ENCODE results near the gene CCDC9. TPM values are rescaled to one million over a fixed set of nuclear protein-coding genes. Genes with fewer than 3 reads are reported as not detected.

CCDC9 gene
- total RNA-seq, 4 donors from 2014 or later: 12.1 to 104 (median 35.8) TPM

DNA sequence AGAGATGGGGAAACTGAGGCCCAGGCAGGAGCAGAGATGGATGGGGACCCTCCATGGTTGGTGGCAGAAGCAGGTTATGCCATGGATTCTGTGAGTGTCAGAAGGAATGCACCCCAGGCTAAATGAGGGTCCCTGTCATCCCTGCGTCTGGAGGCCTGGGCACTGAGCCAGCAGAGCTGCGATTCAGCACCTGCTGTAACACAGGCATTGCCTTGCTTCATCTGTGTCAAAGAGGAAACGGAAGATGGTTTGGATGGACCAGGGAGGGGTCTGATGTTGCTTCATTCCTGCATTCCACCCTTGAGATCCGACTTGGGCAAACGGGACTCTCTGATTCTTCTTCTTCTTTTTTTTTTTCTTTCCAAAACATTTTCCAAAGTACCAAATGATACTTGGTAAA, 54.5 kb downstream of the CCDC9 start:
- no peak overlapping the region for H3K27ac ChIP-seq
- H3K9me3 ChIP-seq: no peaks in the 10 kb centered on the region
- H3K4me3 ChIP-seq: no peak overlapping the region
- no peak for DNase-seq
- no peaks in the 10 kb centered on the region for H3K36me3 ChIP-seq
- no peaks in the 10 kb centered on the region for H3K4me1 ChIP-seq
- no peaks in the 10 kb centered on the region for H3K27me3 ChIP-seq
- TF ChIP-seq, protein P1, sequence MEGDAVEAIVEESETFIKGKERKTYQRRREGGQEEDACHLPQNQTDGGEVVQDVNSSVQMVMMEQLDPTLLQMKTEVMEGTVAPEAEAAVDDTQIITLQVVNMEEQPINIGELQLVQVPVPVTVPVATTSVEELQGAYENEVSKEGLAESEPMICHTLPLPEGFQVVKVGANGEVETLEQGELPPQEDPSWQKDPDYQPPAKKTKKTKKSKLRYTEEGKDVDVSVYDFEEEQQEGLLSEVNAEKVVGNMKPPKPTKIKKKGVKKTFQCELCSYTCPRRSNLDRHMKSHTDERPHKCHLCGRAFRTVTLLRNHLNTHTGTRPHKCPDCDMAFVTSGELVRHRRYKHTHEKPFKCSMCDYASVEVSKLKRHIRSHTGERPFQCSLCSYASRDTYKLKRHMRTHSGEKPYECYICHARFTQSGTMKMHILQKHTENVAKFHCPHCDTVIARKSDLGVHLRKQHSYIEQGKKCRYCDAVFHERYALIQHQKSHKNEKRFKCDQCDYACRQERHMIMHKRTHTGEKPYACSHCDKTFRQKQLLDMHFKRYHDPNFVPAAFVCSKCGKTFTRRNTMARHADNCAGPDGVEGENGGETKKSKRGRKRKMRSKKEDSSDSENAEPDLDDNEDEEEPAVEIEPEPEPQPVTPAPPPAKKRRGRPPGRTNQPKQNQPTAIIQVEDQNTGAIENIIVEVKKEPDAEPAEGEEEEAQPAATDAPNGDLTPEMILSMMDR (IDR thresholded peaks at IDR 0.05): no peak
- TF ChIP-seq POLR2A (IDR thresholded peaks at IDR 0.05): no peak

DNA sequence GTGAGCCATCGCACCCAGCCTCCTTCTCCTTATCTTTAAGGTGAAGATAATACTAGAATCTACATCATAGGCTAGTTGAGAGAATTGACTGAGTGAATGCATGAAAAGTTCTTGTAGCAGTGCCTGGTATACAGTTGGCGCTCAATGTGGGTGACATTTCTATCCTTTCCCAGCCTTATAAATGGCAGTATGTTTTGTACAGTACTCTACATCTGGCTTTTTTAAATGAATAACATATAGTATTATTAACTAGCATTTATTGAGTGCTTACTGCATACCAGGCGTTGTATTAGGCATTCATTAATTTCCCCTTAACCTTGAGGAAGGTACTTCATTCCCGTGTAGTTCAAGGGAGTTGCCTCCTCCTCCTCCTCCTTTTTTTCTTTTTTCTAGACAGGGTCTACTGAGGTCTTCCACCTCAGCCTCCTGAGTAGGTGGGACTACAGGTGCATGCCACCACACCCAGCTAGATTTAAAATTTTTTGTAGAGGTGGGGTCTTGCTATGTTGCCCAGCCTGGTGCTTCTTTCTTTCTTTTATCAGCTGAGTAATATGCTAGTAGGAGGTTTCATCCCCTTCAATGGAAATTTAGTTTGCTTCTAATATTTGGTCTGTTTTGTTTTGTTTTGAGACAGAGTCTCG, 56.2 kb downstream of the CCDC9 start:
- DNase-seq: no peak
- no peaks in the 10 kb centered on the region for H3K4me1 ChIP-seq
- TF ChIP-seq, protein P1 (IDR thresholded peaks at IDR 0.05): no peak
- no peak for TF ChIP-seq POLR2A (IDR thresholded peaks at IDR 0.05)
- no peaks in the 10 kb centered on the region for H3K9me3 ChIP-seq
- H3K4me3 ChIP-seq: no peak overlapping the region
- no peak overlapping the region for H3K27ac ChIP-seq
- no peaks in the 10 kb centered on the region for H3K27me3 ChIP-seq
- no peaks in the 10 kb centered on the region for H3K36me3 ChIP-seq

DNA sequence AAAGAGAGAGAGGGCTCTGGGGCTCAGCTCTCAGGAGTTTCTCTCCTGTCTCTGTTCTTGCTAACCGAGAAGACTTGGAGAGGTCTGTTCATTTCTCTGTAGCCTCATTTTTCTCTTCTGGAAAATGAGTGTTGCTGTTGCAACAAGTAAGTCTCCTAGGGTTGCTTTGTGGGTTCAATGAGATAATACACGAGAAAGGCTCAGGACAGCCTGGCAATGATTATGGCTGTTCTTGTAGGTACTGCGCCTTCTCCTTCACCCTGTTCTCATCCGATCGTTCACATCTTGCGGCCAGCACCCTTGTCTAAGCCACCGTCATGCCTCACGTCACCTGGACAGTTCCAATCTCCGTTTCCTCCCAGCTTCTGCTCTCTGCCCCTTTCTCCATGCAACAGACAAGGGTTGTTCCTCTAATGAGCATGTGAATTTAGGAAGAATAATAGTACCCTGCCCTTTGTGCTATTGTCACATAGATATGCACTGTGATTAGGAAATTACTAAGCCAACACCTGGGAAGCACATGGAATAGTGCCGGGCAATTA, 57.5 kb downstream of the CCDC9 start:
- TF ChIP-seq, protein P1 (IDR thresholded peaks at IDR 0.05): no peak
- TF ChIP-seq POLR2A (IDR thresholded peaks at IDR 0.05): no peak
- no peaks in the 10 kb centered on the region for H3K36me3 ChIP-seq
- no peak overlapping the region for H3K27ac ChIP-seq

DNA sequence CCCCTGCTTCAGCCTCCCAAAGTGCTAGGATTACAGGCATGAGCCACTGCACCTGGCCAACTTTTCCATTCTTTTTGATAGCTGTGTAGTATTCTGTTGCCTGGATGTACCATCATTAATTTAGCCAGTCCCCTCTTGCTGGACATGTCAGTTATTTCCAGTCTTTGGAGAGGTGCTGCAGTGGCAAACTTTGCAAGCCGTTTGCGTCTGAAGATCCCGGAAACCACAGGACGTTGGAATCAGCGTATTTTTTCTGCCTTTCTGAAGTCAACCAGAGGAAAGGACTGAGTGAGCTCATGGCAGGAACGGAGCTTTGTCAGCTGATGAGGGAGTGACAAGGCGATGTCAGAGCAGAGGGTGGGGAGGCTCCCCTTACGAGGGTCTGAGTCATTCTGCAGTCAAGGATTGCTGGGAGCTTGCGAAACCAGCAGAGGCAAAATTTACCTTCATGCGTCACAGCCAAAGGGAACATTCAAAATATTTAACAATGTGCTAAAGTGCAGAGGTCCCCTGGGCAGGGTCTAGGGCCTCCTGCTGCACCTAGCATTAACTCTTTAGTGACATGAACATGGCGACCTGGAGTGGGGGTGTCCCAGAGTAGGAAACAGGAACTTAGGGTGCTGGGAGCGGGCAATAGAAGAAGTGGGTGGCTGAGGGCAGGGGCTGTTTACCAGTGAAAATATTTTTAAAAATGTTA, 58.9 kb downstream of the CCDC9 start:
- DNase-seq: peak in 1 of 3 donors; percentile 64
- peak overlapping the region in 2 of 4 donors; percentile 5 to 30 for H3K27ac ChIP-seq
- no peak for TF ChIP-seq POLR2A (IDR thresholded peaks at IDR 0.05)
- TF ChIP-seq, protein P1 (IDR thresholded peaks at IDR 0.05): no peak

More for the DNA sequence above, 57.5 kb downstream of the CCDC9 start:
- DNase-seq: no peak
- no peak overlapping the region for H3K4me3 ChIP-seq
- H3K4me1 ChIP-seq: no peaks in the 10 kb centered on the region
- no peaks in the 10 kb centered on the region for H3K27me3 ChIP-seq
- no peaks in the 10 kb centered on the region for H3K9me3 ChIP-seq

DNA sequence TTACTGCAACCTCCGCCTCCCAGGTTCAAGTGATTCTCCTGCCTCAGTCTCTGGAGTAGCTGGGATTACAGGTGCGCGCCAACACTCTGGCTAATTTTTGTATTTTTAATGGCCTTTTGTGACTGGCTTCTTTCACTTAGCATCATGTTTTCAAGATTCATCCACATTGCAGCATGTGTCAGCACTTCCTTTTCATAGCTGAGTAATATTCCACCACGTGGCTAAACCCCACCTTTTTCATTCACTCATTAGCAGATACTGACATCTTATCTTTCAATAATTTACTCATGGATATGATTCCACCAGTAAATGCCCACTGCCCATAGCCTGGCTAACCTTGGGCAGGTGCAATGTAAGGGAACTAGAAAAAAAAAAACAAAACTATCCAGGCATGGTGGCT, 60.2 kb downstream of the CCDC9 start:
- H3K27ac ChIP-seq: no peak overlapping the region
- no peak for DNase-seq
- no peaks in the 10 kb centered on the region for H3K27me3 ChIP-seq
- no peaks in the 10 kb centered on the region for H3K36me3 ChIP-seq
- H3K9me3 ChIP-seq: no peaks in the 10 kb centered on the region
- no peak overlapping the region for H3K4me3 ChIP-seq
- TF ChIP-seq, protein P1 (IDR thresholded peaks at IDR 0.05): no peak
- TF ChIP-seq POLR2A (IDR thresholded peaks at IDR 0.05): no peak
- no peaks in the 10 kb centered on the region for H3K4me1 ChIP-seq

More for the DNA sequence above, 58.9 kb downstream of the CCDC9 start:
- Histone ChIP-seq H3K27me3 (no peaks in the 10 kb centered on the region), H3K4me1 (no peaks in the 10 kb centered on the region), H3K36me3 (no peaks in the 10 kb centered on the region), H3K9me3 (no peaks in the 10 kb centered on the region), H3K4me3 (no peak overlapping the region)

Data from Peyer's patch (tissue), 4 donors.